GM06990 (cell line): Measurements from ENCODE around the gene PAGR1.

Experiments used
- DNase-seq: peaks from one replicate; pipeline ENCODE4 v3.0.0-alpha.2; 2011; ENCODE audit not compliant: insufficient read length; ENCODE audit errors: extremely low read depth
- H3K27me3 ChIP-seq: replicated peaks from 2 replicates; pipeline ENCODE4 v1.6.0; 2011; ENCODE audit warnings: low read length; ENCODE audit not compliant: control insufficient read depth, insufficient read depth
- H3K36me3 ChIP-seq: 2 replicates; pipeline ENCODE4 v1.5.1; 2011; ENCODE audit warnings: low read length; ENCODE audit not compliant: control insufficient read depth, insufficient read depth
- H3K4me3 ChIP-seq: replicated peaks from 2 replicates; pipeline ENCODE4 v1.5.1; 2011; ENCODE audit warnings: low read depth, mild to moderate bottlenecking, control low read depth, low read length
- CTCF ChIP-seq: IDR thresholded peaks from 2 replicates; pipeline ENCODE4 v1.5.1; 2011; ENCODE audit warnings: low read length, control low read depth, mild to moderate bottlenecking, inconsistent platforms; ENCODE audit not compliant: insufficient read depth, poor library complexity, severe bottlenecking

Gene PAGR1

GRCh38 chr16:29860218-29860617 is 44.3 kb downstream of the PAGR1 start:
- peaks cover 8% of the 10 kb centered on the region for H3K36me3 ChIP-seq
- H3K4me3 ChIP-seq: no peak overlapping the region
- TF ChIP-seq CTCF: no peak
- no peak for DNase-seq
- no peaks in the 10 kb centered on the region for H3K27me3 ChIP-seq

- H3K27me3 ChIP-seq: no peaks in the 10 kb centered on the region
- H3K36me3 ChIP-seq: peaks cover 8% of the 10 kb centered on the region
- no peak for TF ChIP-seq CTCF
- peak overlapping the region; percentile 91 for H3K4me3 ChIP-seq
- DNase-seq: no peak
Observed at GRCh38 chr16:29862383-29862883, 46.5 kb downstream of the PAGR1 start.

GRCh38 chr16:29862884-29863668 is 47.1 kb downstream of the PAGR1 start, which contains the start of gene CDIPT:
CDIPT (minus strand) TSS chr16:29863226; CDS start chr16:29862857, 369 bp downstream.
- peaks cover 8% of the 10 kb centered on the region for H3K36me3 ChIP-seq
- peak; percentile 89 for TF ChIP-seq CTCF
- H3K27me3 ChIP-seq: no peaks in the 10 kb centered on the region; the same call in 1 of the 2 replicates
- peak; percentile 85 for DNase-seq
- peak within 1 kb of the TSS; percentile 91 for H3K4me3 ChIP-seq

GRCh38 chr16:29863669-29863984 is 47.7 kb downstream of the PAGR1 start:
- DNase-seq: no peak
- H3K27me3 ChIP-seq: no peaks in the 10 kb centered on the region; the same call in 1 of the 2 replicates
- peaks cover 6% of the 10 kb centered on the region for H3K36me3 ChIP-seq
- no peak for TF ChIP-seq CTCF
- no peak overlapping the region; the same call in 1 of the 2 replicates for H3K4me3 ChIP-seq

GRCh38 chr16:29864205-29864604 is 48.3 kb downstream of the PAGR1 start:
- no peak for DNase-seq
- no peaks in the 10 kb centered on the region; the same call in 1 of the 2 replicates for H3K27me3 ChIP-seq
- peaks cover 2% of the 10 kb centered on the region; the same call in 1 of the 2 replicates for H3K36me3 ChIP-seq
- TF ChIP-seq CTCF: no peak
- no peak overlapping the region for H3K4me3 ChIP-seq
